PC-3 (cell line): Measurements from ENCODE around the gene PLAAT4. TPM values are rescaled to one million over a fixed set of nuclear protein-coding genes. Genes with fewer than 3 reads are reported as not detected.

Source experiments
- ATAC-seq: fragments of 200-7000 bp; cut with Tn5 transposase; 2 replicates; pipeline ENCODE4 v1.9.1; 2020; ENCODE audit warnings: mild to moderate bottlenecking, moderate library complexity
- BruUV-seq: library from RNA; stranded (reverse); fragments of 400-500 nt; replicated peaks from 2 replicates; lab custom pipeline; 2021; lab: Mats Ljungman, UMichigan
- CTCF ChIA-PET: fragments of 300-600 bp; sonication (Branson Sonifier 250); formaldehyde crosslinking; loops from one replicate; lab custom pipeline; 2022; ENCODE audit warnings: antibody characterized with exemption; lab: Charles Lee
- POLR2A ChIA-PET: fragments of 300-600 bp; sonication (Branson Sonifier 250); formaldehyde crosslinking; loops from one replicate; lab custom pipeline; 2022; ENCODE audit warnings: antibody characterized with exemption; ENCODE audit not compliant: unreplicated experiment; lab: Charles Lee
- DNase-seq: peaks from one replicate; pipeline ENCODE4 v3.0.0-alpha.2; 2015
- H2AFZ ChIP-seq: fragments of 300-600 bp; sonication (generic); 2 replicates; pipeline ENCODE4 v1.6.0; 2016; ENCODE audit warnings: antibody characterized with exemption, low read length
- H3F3A ChIP-seq: fragments of 300-600 bp; sonication (generic); one replicate; pipeline ENCODE4 v1.6.0; 2017; ENCODE audit warnings: antibody characterized with exemption, low read length, control low read depth, mild to moderate bottlenecking; ENCODE audit not compliant: unreplicated experiment
- H3K27ac ChIP-seq: fragments of 300-600 bp; sonication (generic); 2 replicates; pipeline ENCODE4 v1.5.1; 2016; ENCODE audit warnings: mild to moderate bottlenecking, low read length
- H3K27me3 ChIP-seq: fragments of 300-600 bp; sonication (generic); 2 replicates; pipeline ENCODE4 v1.6.1; 2016; ENCODE audit warnings: low read length, mixed read lengths
- H3K36me3 ChIP-seq: fragments of 300-600 bp; sonication (generic); 2 replicates; pipeline ENCODE4 v1.6.1; 2016; ENCODE audit warnings: low read depth, mixed run types, low read length, mixed read lengths
- H3K4me1 ChIP-seq: fragments of 300-600 bp; sonication (generic); 2 replicates; pipeline ENCODE4 v1.5.1; 2016; ENCODE audit warnings: low read length; ENCODE audit not compliant: insufficient read depth
- H3K4me2 ChIP-seq: fragments of 300-600 bp; sonication (generic); 2 replicates; pipeline ENCODE4 v1.6.0; 2016; ENCODE audit warnings: low read length
- H3K4me3 ChIP-seq: fragments of 300-600 bp; sonication (generic); 2 replicates; pipeline ENCODE4 v1.5.1; 2016; ENCODE audit warnings: mild to moderate bottlenecking, low read length, mixed read lengths
- H3K79me2 ChIP-seq: fragments of 300-600 bp; sonication (generic); 2 replicates; pipeline ENCODE4 v1.6.1; 2017; ENCODE audit warnings: low read length, mixed read lengths
- H3K9ac ChIP-seq: fragments of 300-600 bp; sonication (generic); 2 replicates; pipeline ENCODE4 v1.6.0; 2016; ENCODE audit warnings: mild to moderate bottlenecking, low read length
- H3K9me2 ChIP-seq: fragments of 300-600 bp; sonication (generic); replicated peaks from 2 replicates; pipeline ENCODE4 v1.6.1; 2016; ENCODE audit warnings: mixed run types, low read length, mixed read lengths
- H3K9me3 ChIP-seq: fragments of 300-600 bp; sonication (generic); 2 replicates; pipeline ENCODE4 v1.6.1; 2016; ENCODE audit warnings: low read length, mixed read lengths
- H4K20me1 ChIP-seq: fragments of 300-600 bp; sonication (generic); 2 replicates; pipeline ENCODE4 v1.6.1; 2016; ENCODE audit warnings: low read length, mixed read lengths
- EZH2 ChIP-seq: fragments of 300-600 bp; sonication (generic); IDR thresholded peaks from one replicate; pipeline ENCODE4 v1.6.1; 2017; ENCODE audit warnings: antibody characterized with exemption, mild to moderate bottlenecking, low read length; ENCODE audit not compliant: unreplicated experiment
- EZH2phosphoT487 ChIP-seq: fragments of 300-600 bp; sonication (generic); IDR thresholded peaks from 2 replicates; pipeline ENCODE4 v1.6.1; 2018; ENCODE audit warnings: mild to moderate bottlenecking, antibody characterized with exemption, low read length, borderline replicate concordance
- intact Hi-C: fragments of 100-400 bp; cut with micrococcal nuclease; formaldehyde crosslinking; loops from 2 replicates; pipeline ENCODE4 v1.9.0; 2023
- total RNA-seq: library from RNA; depleted of rRNA; stranded (reverse); fragments of >200 nt; gene quantifications from 2 replicates; pipeline ENCODE4 v1.2.3, GENCODE V29; 2014
- TF ChIP-seq, protein P1 (sequence below): fragments of 300-600 bp; sonication (generic); conservative IDR thresholded peaks from 2 replicates; pipeline ENCODE4 v1.5.1; 2017; ENCODE audit warnings: antibody characterized with exemption, low read depth, mild to moderate bottlenecking, low read length

PLAAT4 gene
- total RNA-seq, 1 experiment from 2014 or later, result 5.4 TPM

DNA sequence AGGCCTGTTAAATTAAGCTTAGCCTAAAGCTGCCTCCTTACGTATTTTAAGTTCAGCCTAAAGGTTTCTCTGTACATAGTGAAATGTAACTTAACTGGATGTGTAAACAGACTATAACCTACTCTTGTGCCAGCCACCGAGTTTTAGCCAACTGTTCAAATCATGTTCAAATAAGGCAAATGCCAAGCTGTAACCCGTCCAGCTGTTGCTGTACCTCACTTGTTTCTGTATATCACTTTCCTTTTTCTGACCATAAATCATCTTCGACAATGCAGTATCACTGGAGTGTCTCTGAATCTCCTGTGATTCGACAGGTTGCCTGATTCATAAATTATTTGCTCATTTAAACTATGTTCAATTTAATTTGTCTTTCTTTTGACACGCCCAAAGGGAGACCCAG, 41.6 kb upstream of the PLAAT4 start:
- Histone ChIP-seq H3K4me3 (no peak overlapping the region), H3K9ac (no peak overlapping the region), H3K9me3 (peaks cover 3% of the 10 kb centered on the region), H3K4me1 (no peaks in the 10 kb centered on the region), H3F3A (no peaks in the 10 kb centered on the region), H3K27me3 (no peaks in the 10 kb centered on the region), H3K36me3 (no peaks in the 10 kb centered on the region; the same call in 1 of the 2 replicates), H2AFZ (no peak overlapping the region), H3K79me2 (no peaks in the 10 kb centered on the region), H3K27ac (no peak overlapping the region), H4K20me1 (no peaks in the 10 kb centered on the region), H3K4me2 (no peak overlapping the region), H3K9me2 (no peaks in the 10 kb centered on the region)
- CTCF ChIA-PET, result no interaction called here
- no peak for ATAC-seq
- no peak for DNase-seq
- TF ChIP-seq EZH2, result no peak
- TF ChIP-seq, protein P1, sequence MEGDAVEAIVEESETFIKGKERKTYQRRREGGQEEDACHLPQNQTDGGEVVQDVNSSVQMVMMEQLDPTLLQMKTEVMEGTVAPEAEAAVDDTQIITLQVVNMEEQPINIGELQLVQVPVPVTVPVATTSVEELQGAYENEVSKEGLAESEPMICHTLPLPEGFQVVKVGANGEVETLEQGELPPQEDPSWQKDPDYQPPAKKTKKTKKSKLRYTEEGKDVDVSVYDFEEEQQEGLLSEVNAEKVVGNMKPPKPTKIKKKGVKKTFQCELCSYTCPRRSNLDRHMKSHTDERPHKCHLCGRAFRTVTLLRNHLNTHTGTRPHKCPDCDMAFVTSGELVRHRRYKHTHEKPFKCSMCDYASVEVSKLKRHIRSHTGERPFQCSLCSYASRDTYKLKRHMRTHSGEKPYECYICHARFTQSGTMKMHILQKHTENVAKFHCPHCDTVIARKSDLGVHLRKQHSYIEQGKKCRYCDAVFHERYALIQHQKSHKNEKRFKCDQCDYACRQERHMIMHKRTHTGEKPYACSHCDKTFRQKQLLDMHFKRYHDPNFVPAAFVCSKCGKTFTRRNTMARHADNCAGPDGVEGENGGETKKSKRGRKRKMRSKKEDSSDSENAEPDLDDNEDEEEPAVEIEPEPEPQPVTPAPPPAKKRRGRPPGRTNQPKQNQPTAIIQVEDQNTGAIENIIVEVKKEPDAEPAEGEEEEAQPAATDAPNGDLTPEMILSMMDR, result no peak
- no peak for TF ChIP-seq EZH2phosphoT487
- intact Hi-C loops, result no loop called here
- BruUV-seq, result no TSS peak
- POLR2A ChIA-PET, result no interaction called here

DNA sequence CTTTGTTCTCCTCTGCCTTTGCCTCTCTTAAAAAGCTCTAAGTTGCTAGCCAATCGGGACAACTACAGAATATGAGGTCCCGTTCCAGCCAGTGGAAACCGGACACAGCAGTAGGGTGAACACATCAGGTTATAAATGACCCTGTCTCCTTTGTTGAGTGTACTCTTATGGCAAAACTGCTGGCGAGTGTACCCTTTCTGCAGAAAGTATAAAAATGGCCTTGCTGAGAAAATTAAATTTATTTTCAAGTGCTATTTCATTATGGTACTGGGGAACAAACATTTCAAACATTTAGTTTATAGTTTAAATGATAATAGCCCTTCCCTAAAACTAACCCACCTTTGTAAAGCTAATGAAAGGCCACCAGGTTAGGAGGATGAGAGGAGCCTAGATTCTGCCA, 36.7 kb upstream of the PLAAT4 start:
- no peaks in the 10 kb centered on the region for H4K20me1 ChIP-seq
- no peak overlapping the region for H2AFZ ChIP-seq
- no peaks in the 10 kb centered on the region for H3K79me2 ChIP-seq
- no peaks in the 10 kb centered on the region for H3K4me1 ChIP-seq
- ChIA-PET POLR2A (no interaction called here), CTCF (no interaction called here)
- H3K4me2 ChIP-seq, result no peak overlapping the region
- H3K4me3 ChIP-seq, result no peak overlapping the region
- H3K27me3 ChIP-seq, result no peaks in the 10 kb centered on the region
- DNase-seq, result no peak
- no peak overlapping the region for H3K27ac ChIP-seq
- H3K36me3 ChIP-seq, result no peaks in the 10 kb centered on the region; the same call in 1 of the 2 replicates
- ATAC-seq, result no peak
- no peaks in the 10 kb centered on the region for H3K9me2 ChIP-seq
- no peak overlapping the region for H3K9ac ChIP-seq
- TF ChIP-seq EZH2phosphoT487 (no peak), EZH2 (no peak)
- TF ChIP-seq, protein P1, result no peak
- no peaks in the 10 kb centered on the region for H3F3A ChIP-seq
- H3K9me3 ChIP-seq, result peaks cover 10% of the 10 kb centered on the region
- intact Hi-C loops, result no loop called here
- BruUV-seq, result no TSS peak

DNA sequence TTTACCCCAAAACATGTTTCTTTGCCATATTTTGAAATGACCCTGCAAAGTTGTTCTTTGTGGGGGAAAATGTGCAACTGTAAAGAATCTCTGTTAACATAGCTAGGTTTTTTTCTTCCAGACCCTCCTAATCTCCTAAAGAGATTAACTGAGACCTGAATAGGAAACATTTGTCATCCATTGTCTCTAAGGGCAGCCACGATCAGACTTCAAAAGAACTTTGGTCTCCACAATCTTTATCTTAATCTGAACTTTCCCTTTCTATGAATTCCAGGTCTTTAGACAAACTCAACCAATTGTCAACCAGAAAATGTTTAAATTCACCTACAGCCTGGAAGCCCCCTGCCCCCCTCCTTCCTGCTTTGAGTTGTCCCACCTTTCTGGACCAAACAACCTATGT, 35.4 kb upstream of the PLAAT4 start:
- intact Hi-C loops, result no loop called here
- no peak overlapping the region for H3K4me3 ChIP-seq
- TF ChIP-seq, protein P1, result no peak
- TF ChIP-seq EZH2phosphoT487, result no peak
- no peak overlapping the region for H3K27ac ChIP-seq
- no peaks in the 10 kb centered on the region; the same call in 1 of the 2 replicates for H3K36me3 ChIP-seq
- no peaks in the 10 kb centered on the region for H3K79me2 ChIP-seq
- POLR2A ChIA-PET, result no interaction called here
- no peak overlapping the region for H3K9ac ChIP-seq
- no peak overlapping the region for H2AFZ ChIP-seq
- no TSS peak for BruUV-seq
- H4K20me1 ChIP-seq, result no peaks in the 10 kb centered on the region
- H3K9me3 ChIP-seq, result peaks cover 10% of the 10 kb centered on the region
- CTCF ChIA-PET, result no interaction called here
- no peaks in the 10 kb centered on the region for H3K9me2 ChIP-seq
- no peak for DNase-seq
- no peak overlapping the region for H3K4me2 ChIP-seq
- ATAC-seq, result no peak
- no peaks in the 10 kb centered on the region for H3K4me1 ChIP-seq
- H3F3A ChIP-seq, result no peaks in the 10 kb centered on the region
- H3K27me3 ChIP-seq, result no peaks in the 10 kb centered on the region
